GM19397 (cell line): ENCODE measurements around the gene MIDN.
"Not testable (repeated sequence)": the region's sequence is repeated elsewhere in the genome, so short reads cannot be mapped to it uniquely, and the experiment has no call there.

Experiments used
- ATAC-seq: cut with Tn5 transposase; IDR thresholded peaks from one replicate; pipeline ENCODE4 v1.9.1; 2021; ENCODE audit warnings: mild to moderate bottlenecking, moderate library complexity; ENCODE audit not compliant: unreplicated experiment

MIDN gene

GRCh38 chr19:1244693-1245451 lies 3.5 kb upstream of the MIDN start:
- no peak for ATAC-seq

- no peak for ATAC-seq
Observed at GRCh38 chr19:1245494-1246264, 2.7 kb upstream of the MIDN start.

GRCh38 chr19:1246265-1247087 lies 1.9 kb upstream of the MIDN start:
- ATAC-seq, result not testable (repeated sequence)

- no peak for ATAC-seq
Observed at GRCh38 chr19:1247748-1248138, 640 bp upstream of the MIDN start.

DNA sequence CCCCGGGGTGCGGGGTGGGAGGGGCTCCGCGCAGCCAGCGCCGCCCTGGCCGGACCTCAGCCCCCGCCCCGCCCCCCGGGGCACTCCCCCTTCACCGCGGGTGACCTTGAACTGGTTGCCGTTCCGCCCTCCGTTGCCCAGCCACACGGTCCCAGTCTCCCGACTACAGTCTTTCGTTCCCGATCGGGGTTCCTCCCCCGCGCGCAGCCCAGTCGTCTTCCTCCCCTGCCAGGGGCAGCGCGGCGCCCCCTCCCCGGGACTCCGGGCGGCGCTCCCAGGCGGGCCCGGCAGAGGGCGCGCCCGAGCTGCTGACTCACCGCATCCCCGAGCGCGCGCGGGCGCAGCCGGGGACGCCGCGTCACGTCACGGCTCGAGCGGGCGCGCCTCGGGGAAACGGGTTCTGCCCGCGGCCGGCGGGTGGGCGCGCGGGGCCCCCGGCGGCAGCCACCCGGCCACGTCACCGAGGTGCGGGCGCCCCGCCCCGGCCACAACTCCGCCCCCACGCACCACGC lies 459 bp downstream of the MIDN start:
- peak; percentile 30 for ATAC-seq

DNA sequence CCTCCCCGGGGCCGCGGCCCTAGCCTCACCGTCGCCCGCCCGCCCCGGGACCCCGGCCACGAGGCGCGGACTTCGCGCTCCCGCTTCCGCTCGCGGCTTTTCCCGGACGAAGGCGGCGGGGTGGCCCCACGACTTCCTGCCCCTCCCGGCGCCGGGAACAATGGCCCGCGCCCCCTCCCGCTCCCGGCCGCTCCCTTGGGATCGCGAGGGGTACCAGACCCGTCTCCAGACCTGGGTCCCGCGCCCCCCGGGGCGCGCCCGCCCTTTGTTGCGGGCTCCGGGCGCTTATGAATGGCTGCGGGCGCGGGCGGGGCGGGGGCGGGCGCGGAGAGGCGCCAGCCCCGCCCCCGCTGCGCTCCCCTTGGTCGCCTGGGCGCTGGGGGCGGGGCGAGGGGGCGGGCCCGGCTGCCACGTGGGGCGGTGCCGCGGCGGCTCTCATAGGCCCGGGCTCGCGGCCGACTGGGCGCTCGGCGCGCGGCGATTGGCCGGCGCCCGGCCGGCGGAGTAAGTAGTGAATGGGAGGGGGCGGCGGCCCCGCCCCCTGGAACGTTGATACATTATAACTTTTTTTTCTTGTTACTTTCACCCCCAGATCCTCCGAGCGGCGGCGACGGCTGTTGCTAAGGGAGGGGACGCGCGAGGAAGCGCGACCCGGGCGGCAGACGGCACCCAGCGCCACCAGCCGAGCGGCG lies 1.1 kb downstream of the MIDN start:
- peak; percentile 41 for ATAC-seq

DNA sequence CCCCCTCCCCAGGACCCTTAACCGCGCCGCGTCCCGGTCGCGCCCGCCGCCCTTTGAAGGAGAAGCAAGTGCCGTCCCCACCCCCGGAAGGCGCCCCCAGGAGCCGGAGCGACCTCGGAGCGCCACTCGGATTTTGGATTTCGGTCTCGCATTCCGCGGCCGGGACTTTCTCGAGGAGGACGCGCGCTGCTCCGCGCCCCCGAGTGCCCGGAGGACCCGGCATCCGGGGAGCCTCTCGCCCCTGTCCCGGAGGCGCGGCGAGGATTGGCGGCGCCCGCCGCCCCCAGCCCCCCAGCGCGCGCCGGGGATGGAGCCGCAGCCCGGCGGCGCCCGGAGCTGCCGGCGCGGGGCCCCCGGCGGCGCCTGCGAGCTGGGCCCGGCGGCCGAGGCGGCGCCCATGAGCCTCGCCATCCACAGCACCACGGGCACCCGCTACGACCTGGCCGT lies 1.6 kb downstream of the MIDN start:
- ATAC-seq, result peak; percentile 0

GRCh38 chr19:1250437-1251260 lies 2.3 kb downstream of the MIDN start:
- no peak for ATAC-seq

DNA sequence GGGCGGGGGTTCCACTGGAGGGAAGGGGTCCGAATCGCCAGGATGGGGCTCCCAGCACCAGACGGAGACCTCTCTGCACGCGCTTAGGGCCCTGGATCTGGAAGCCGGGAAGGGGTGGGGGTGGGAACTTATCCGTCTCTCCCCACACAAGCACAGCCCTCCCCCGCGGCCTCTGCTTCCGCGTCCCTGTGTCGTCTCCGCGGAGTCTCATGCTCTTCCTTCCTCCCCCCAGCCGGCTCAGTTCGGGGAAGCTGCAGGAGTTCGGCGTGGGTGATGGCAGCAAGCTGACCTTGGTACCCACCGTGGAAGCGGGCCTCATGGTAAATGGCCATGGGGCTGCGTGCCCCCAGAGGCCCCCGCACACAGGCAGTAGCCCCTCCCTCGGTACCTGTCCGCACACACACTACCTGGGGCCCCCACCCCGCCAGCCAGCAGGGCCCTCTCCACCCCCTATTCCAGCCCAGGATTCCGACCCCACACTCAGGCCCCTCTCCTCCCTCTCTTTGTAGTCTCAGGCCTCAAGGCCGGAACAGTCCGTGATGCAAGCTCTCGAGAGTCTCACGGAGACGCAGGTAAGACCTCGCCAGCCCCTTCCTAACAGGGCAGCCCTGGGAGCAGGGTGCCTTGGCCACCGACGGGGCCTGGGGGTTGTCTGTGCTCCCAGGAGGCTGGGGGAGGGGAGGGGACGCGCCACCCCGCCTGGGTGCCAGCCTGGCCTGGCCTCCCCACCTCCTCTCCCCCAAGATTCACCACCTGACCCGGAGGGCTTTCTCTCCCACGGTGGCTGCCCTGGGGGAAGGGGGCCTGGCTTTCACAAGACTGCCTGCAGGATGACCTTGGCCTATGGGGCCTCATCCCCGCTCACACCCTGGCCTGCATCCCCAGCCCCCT lies 3.2 kb downstream of the MIDN start:
- no peak for ATAC-seq

- no peak for ATAC-seq
Observed at GRCh38 chr19:1252221-1252820, 3.9 kb downstream of the MIDN start.

GRCh38 chr19:1252821-1253513 lies 4.6 kb downstream of the MIDN start:
- ATAC-seq, result no peak

DNA sequence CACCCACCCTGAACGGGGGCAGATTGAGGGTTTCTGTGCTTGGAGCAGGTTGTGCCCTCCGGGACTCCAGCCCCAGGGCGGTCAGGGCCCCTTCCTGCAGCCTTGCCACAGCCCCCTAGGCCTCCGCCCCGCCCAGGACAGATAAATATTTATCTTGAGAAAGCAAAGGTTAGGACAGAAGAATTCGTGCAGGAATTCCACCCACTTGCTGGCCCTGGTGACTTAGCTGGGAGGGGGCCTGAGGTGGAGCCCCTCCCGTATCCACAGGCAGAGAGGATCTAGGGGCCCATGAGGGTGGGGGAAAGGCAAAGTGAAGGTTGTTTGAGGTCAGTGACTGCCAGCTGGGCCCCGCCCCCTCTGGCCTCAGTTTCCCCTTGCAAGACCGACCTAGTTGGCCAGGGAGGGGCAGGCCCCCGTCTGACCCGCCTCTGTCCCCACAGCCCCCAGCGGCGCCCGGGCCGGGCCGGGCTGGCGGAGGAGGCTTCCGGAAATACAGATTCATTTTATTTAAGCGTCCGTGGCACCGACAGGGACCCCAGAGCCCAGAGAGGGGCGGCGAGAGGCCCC lies 5.2 kb downstream of the MIDN start:
- ATAC-seq, result no peak

DNA sequence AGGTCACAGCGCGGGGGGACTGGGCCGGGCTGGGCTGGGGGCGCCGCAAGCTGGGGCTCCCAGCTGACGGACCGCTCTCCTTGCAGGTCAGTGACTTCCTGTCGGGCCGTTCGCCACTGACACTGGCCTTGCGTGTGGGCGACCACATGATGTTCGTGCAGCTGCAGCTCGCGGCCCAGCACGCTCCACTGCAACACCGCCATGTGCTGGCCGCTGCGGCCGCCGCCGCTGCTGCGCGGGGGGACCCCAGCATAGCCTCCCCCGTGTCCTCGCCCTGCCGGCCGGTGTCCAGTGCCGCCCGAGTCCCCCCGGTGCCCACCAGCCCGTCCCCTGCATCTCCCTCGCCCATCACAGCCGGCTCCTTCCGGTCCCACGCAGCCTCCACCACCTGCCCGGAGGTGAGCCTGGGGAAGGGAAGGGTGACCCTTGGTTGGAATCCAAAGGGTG lies 5.7 kb downstream of the MIDN start:
- no peak for ATAC-seq

DNA sequence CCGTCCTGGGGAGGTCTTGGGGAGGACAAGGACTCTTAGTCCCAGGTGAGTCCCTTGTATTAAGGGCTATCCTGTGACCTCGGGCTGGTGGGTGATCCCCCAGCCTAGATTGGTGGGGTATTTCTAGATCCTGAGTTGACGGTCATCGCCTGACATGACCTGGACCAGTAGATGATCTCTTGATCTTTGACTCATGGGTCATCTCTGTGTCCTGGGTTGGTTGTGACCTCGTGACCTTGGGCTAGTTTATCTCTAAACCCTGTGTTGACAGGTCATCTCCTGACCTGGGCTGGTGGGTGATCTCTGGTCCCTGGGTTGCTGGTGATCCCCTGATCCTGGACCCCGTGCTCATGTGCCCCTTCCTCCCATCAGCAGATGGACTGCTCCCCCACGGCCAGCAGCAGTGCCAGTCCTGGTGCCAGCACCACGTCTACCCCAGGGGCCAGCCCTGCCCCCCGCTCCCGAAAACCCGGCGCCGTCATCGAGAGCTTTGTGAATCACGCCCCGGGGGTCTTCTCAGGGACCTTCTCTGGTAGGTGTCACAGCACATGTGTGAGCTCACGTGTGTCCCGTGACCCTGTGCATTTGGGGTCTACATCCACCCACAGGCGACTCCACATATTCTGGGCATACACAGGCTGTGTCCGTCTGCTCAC lies 6.3 kb downstream of the MIDN start:
- ATAC-seq, result no peak

DNA sequence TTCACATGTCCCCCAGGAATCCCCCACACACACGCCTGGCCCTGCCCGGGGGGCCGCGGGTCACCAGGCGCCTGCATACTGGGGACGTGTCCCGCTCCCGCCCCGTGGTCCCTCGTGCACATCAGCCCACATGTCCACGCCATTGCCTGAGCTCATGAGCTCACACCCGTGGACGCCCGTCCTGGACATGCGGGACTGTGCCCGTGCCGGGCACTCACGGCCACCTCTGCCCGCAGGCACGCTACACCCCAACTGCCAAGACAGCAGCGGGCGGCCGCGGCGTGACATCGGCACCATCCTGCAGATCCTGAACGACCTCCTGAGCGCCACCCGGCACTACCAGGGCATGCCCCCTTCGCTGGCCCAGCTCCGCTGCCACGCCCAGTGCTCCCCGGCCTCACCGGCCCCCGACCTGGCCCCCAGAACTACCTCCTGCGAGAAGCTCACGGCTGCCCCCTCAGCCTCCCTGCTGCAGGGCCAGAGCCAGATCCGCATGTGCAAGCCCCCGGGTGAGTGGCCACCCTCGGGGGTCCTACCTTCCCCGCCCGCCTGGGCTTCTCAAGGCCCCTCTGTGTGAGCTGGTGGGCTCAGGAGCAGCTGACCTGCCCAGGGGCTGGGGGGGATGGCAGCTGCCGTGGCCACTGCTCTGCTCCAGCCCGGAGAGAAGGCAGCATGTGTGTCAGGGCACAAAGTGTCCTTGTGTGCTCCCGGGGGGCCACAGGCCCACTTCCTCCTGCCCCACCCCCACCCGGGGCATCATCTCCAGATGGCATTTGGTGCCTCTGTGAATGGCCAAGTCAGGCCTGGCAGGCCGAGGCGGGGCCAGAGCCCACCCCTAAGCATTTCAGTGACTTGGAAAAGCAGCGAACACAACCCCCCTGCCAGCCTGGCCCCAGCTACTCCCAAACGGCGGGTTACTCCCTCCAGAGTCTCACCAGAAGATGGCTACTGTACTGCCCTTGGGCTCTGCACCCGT lies 7.1 kb downstream of the MIDN start:
- ATAC-seq, result no peak
